ENCODE data around the gene BCL11B. TPM values are rescaled to one million over a fixed set of nuclear protein-coding genes. Genes with fewer than 3 reads are reported as not detected.

Gene BCL11B
- total RNA-seq, 1 experiment from 2014 or later: 0.21 TPM

DNA sequence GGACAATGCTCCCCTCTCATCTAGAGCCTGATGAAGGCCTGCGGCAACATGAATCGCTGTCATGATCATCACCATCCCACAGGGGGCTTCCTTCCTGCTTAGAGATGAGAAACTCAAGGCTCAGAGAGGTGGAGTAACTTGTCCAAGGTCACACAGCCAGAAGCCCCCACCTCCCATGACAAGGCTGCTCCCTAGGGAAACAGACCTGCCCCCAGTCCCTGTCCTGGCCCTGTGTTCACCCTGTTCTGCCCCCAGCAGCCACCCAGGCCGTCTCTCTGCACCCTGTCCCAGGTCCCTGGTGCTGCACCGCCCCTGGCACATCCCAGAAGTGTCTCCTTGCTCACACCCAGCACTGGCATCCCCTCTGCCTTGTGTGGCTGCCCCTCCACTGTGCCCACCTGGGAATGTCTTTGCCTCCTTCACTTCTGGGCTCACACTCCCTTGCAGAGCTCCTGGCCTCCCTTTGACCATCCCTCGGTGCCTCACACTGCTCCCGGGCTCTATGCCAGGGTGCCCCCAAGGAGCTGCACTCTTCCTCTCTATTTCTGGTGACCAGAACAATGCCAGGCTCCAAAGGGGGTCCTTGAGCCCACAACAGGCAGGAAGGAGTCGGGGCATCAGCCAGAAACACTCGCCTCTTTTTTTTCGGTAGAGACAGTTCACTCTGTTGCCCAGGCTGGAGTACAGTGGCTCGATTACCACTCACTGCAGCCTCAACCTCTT is 70.5 kb downstream of the BCL11B start:
- in situ Hi-C loops (cut with HindIII; ENCODE audit: low pct_unique_long_range_greater_than_20kb, low sequenced_read_pairs): no loop called here
- DNase-seq (ENCODE audit: low read depth, low spot score): peak; percentile 13

DNA sequence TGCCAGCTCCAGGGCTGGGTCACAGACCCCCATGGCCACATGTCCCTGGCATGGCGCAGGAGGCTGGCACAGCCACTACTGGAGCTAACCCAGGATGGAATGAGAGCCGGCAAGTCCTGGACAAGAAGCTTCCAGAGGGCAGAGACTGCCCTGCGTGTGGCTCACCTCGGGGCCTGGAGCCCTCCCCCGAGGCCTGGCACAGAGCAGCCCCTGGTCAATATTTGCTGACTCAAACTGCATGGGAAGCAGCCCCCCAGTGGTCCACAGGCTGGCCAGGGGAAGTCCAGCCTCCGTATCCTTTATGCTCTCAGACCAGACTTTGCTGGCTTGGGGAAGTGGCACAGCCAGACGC is 71.4 kb downstream of the BCL11B start:
- no peak for DNase-seq (ENCODE audit: low read depth, low spot score)
- in situ Hi-C loops (cut with HindIII; ENCODE audit: low pct_unique_long_range_greater_than_20kb, low sequenced_read_pairs): no loop called here

- in situ Hi-C loops (cut with HindIII; ENCODE audit: low pct_unique_long_range_greater_than_20kb, low sequenced_read_pairs): no loop called here
- DNase-seq (ENCODE audit: low read depth, low spot score): peak; percentile 13
These were observed 71.9 kb downstream of the BCL11B start for GRCh38 chr14:99199846-99200653.

DNA sequence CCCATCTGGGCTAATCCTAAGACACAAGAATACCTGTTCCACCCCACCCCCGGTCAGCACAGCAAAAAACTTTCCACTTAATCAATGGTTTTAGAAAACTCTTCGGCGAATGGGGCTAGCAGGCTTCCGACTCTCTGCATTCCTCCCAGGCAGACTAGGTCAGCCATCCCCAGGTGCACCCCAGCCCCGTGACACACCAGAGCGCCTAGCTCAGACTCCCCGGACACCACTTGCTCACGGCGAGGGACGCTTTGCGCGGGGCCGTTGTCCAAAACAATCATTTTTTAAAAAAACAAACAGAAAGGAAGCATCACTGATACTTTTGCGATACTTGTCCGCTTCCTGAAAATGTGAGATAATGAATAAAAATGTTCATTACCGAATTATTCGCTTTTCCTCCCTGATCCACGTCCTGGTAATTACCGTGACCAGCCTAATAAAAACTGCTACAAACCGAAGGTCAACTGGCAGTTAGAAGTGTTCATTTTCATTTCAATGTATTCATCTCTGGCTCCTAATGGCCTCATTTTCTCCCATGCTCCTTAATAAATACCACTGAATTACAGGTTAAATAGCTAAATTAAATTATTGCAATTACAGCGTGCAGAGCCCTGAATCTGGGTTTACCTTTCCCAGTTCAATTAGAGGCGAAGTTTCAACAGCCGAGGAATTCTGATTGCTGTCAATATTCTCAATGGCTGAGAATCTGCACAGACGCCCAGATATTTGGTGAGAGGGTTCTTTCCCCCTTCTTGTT is 73.1 kb downstream of the BCL11B start:
- in situ Hi-C loops (cut with HindIII; ENCODE audit: low pct_unique_long_range_greater_than_20kb, low sequenced_read_pairs): no loop called here
- DNase-seq (ENCODE audit: low read depth, low spot score): no peak

GRCh38 chr14:99196310-99196650 is 75.7 kb downstream of the BCL11B start:
- DNase-seq (ENCODE audit: low read depth, low spot score): no peak
- in situ Hi-C loops (cut with HindIII; ENCODE audit: low pct_unique_long_range_greater_than_20kb, low sequenced_read_pairs): no loop called here

- in situ Hi-C loops (cut with HindIII; ENCODE audit: low pct_unique_long_range_greater_than_20kb, low sequenced_read_pairs): no loop called here
- no peak for DNase-seq (ENCODE audit: low read depth, low spot score)
These were observed 76.2 kb downstream of the BCL11B start for GRCh38 chr14:99195602-99196309.

- DNase-seq (ENCODE audit: low read depth, low spot score): no peak
- in situ Hi-C loops (cut with HindIII; ENCODE audit: low pct_unique_long_range_greater_than_20kb, low sequenced_read_pairs): no loop called here
These were observed 77.3 kb downstream of the BCL11B start for GRCh38 chr14:99194736-99195135.

- DNase-seq (ENCODE audit: low read depth, low spot score): no peak
- in situ Hi-C loops (cut with HindIII; ENCODE audit: low pct_unique_long_range_greater_than_20kb, low sequenced_read_pairs): no loop called here
These were observed 77.9 kb downstream of the BCL11B start for GRCh38 chr14:99194136-99194535.

- in situ Hi-C loops (cut with HindIII; ENCODE audit: low pct_unique_long_range_greater_than_20kb, low sequenced_read_pairs): no loop called here
- no peak for DNase-seq (ENCODE audit: low read depth, low spot score)
These were observed 79.2 kb downstream of the BCL11B start for GRCh38 chr14:99192830-99193229.

DNA sequence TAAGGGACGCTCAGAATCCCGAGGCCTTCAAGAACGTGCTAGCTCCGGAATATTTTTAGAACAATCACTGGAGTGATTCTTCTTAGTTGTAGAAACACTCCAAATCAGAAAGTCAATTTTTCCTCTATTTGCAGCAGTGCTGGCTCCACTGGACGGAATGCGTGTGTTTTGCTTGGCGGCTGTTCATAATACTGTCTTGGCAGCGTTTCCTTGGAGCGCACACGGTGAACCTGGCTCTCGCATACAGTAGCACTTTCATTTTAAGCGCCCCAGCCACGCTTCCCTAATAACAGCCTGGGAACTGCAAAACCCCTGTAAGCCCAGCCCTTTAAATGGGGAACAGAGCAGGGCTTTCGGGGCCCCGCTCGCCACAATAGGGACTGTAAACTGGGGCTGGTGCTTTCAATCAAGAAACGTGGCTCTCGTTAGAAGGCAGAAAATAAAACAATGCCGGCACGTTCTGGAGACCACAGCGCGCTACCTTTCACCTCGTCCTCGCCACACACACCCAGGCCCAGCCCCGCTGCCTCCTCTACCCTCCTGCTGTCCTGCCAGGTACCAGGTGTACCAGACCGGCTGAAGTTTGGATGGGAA is 79.9 kb downstream of the BCL11B start:
- in situ Hi-C loops (cut with HindIII; ENCODE audit: low pct_unique_long_range_greater_than_20kb, low sequenced_read_pairs): no loop called here
- no peak for DNase-seq (ENCODE audit: low read depth, low spot score)

GRCh38 chr14:99191395-99192027 is 80.5 kb downstream of the BCL11B start:
- in situ Hi-C loops (cut with HindIII; ENCODE audit: low pct_unique_long_range_greater_than_20kb, low sequenced_read_pairs): no loop called here
- no peak for DNase-seq (ENCODE audit: low read depth, low spot score)

- in situ Hi-C loops (cut with HindIII; ENCODE audit: low pct_unique_long_range_greater_than_20kb, low sequenced_read_pairs): no loop called here
- DNase-seq (ENCODE audit: low read depth, low spot score): no peak
These were observed 81.2 kb downstream of the BCL11B start for GRCh38 chr14:99190696-99191394.

DNA sequence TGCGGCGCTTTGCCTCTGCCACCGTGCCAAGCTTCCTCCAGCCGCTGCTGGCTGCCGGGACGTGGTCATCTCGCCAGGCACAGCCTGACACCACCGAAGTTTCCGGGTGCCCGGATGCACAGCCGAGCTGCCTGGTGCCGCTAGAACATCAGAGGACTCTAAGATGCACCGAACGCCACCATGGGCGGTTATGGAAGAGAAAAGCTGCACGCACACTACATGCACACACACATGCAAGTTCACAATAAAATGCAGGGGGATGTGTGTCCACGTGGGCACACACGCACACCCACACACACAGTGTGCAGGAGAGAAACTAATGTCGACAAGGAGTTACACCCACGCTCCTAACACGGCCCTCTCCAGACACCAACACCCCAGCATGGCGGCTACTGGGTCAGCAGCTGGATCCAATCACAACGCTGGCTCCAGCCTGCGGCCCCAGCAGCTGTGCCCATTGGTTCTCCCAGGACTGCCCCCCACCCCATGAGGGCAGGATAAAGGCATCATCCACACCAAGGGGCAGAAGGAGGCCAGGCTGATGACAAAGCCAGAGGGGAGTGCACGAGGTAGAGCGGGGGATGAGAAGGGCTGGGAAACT is 82.7 kb downstream of the BCL11B start:
- in situ Hi-C loops (cut with HindIII; ENCODE audit: low pct_unique_long_range_greater_than_20kb, low sequenced_read_pairs): no loop called here
- no peak for DNase-seq (ENCODE audit: low read depth, low spot score)

- in situ Hi-C loops (cut with HindIII; ENCODE audit: low pct_unique_long_range_greater_than_20kb, low sequenced_read_pairs): no loop called here
These were observed 83.2 kb downstream of the BCL11B start for GRCh38 chr14:99188731-99189191.

DNA sequence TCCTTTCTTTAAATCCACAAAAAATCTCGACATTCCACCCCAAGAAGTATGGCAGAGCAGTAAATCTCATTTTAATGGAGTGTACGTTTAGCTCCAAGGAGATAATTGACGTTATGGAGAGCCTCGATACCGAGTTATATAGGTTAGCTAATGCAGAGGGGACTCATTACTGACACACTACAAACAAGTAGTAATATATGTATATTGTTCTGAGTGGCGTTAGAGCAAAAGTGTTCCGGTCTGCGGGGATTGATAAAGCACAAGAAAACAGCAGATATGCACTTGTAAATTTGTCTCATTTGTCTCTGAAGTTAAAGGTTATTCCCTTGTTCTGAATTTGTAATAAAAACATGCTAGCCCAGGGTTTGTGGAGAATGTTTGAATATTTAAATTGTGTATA is 84.1 kb downstream of the BCL11B start:
- in situ Hi-C loops (cut with HindIII; ENCODE audit: low pct_unique_long_range_greater_than_20kb, low sequenced_read_pairs): no loop called here
- no peak for DNase-seq (ENCODE audit: low read depth, low spot score)

More at GRCh38 chr14:99188731-99189191, 83.2 kb downstream of the BCL11B start:
- no peak for DNase-seq (ENCODE audit: low read depth, low spot score)

DNA sequence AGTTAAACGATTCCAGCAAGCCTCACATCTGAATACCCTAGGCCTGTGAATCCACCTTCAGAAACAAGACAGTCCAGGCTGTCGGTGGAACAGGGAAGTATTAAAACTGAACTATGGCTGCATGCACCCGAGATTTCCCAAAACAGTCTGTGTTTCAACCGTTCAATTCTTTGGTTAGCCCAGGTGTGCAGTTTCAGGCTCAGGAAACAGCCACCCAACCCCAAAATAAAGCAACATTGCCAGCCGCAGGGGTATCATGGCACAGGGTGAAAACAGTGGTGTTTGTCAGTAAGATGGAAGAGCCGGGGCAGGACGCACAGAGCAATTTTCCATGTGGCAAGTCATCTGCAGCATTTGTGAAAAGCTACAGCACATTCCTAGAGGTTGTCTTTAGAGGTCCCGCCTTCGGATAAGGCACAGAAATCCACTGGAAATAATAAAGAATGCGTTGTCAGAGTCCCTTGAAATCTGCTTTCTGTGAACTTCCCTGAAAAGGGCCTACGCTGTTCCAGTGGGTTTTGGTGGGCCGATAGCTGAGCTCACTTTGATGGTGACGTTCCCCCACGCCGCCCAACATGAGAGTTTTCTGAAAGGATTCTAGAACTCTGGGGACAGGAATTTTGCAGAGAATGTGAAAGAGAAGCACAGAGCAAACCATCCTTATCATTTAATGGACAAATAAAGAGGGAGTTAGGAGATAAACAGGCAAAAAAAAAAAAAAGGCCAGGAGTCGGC is 84.9 kb downstream of the BCL11B start:
- in situ Hi-C loops (cut with HindIII; ENCODE audit: low pct_unique_long_range_greater_than_20kb, low sequenced_read_pairs): no loop called here
- no peak for DNase-seq (ENCODE audit: low read depth, low spot score)

Measured in SK-MEL-5 (cell line).